Right lung (tissue), 5 donors: ENCODE data around the gene PORCN. TPM values are rescaled to one million over a fixed set of nuclear protein-coding genes. Genes with fewer than 3 reads are reported as not detected.

Source experiments
- DNase-seq, 2 donors: peaks; one replicate each; pipeline ENCODE4 v3.0.0-alpha.2; 2013
- polyA plus RNA-seq, 5 donors: library from polyadenylated mRNA; unstranded; fragments of 120-200 nt; gene quantifications; one replicate each; pipeline versions ENCODE4 v1.2.1 to v1.2.3, GENCODE V29; 2013; ENCODE audit warnings: inconsistent platforms in 1 of 5, low replicate concordance in 1 of 5; ENCODE audit not compliant: insufficient read length in 5 of 5, insufficient read depth in 1 of 5

Gene PORCN
- polyA plus RNA-seq, 5 donors = 6.2 to 9.9 (median 8.9) TPM

GRCh38 chrX:48475774-48476577 is 32.8 kb upstream of the PORCN start, which contains the start of gene FTSJ1:
Gene FTSJ1 (plus strand): TSS chrX:48476199. CDS start chrX:48478048, 1,849 bp downstream.
- peak; percentile 84 to 85 for DNase-seq

- no peak for DNase-seq
These were observed 31.9 kb upstream of the PORCN start for GRCh38 chrX:48476919-48477318.

- DNase-seq = no peak
These were observed 30.6 kb upstream of the PORCN start for GRCh38 chrX:48477960-48478755.

- DNase-seq = no peak
These were observed 30.0 kb upstream of the PORCN start for GRCh38 chrX:48478806-48479205.

- DNase-seq = no peak
These were observed 28.6 kb upstream of the PORCN start for GRCh38 chrX:48480142-48480541.

- DNase-seq = no peak
These were observed 28.2 kb upstream of the PORCN start for GRCh38 chrX:48480583-48480982.

- no peak for DNase-seq
These were observed 26.3 kb upstream of the PORCN start for GRCh38 chrX:48482526-48482925.

- DNase-seq = no peak
These were observed 21.4 kb upstream of the PORCN start for GRCh38 chrX:48487362-48487798.

- no peak for DNase-seq
These were observed 20.8 kb upstream of the PORCN start for GRCh38 chrX:48488034-48488433.

GRCh38 chrX:48489296-48489695 is 19.5 kb upstream of the PORCN start:
- no peak for DNase-seq

GRCh38 chrX:48489892-48490291 is 18.9 kb upstream of the PORCN start:
- DNase-seq = no peak

- no peak for DNase-seq
These were observed 18.1 kb upstream of the PORCN start for GRCh38 chrX:48490661-48491060.

- DNase-seq = no peak
These were observed 17.0 kb upstream of the PORCN start for GRCh38 chrX:48491809-48492208.

GRCh38 chrX:48492293-48492910 is 16.4 kb upstream of the PORCN start:
- DNase-seq = no peak

- DNase-seq = no peak
These were observed 14.9 kb upstream of the PORCN start for GRCh38 chrX:48493890-48494364.

GRCh38 chrX:48496660-48497059 is 12.1 kb upstream of the PORCN start:
- no peak for DNase-seq

GRCh38 chrX:48497871-48498270 is 10.9 kb upstream of the PORCN start:
- no peak for DNase-seq

- no peak for DNase-seq
These were observed 10.4 kb upstream of the PORCN start for GRCh38 chrX:48498374-48498809.

- no peak for DNase-seq
These were observed 4.5 kb upstream of the PORCN start for GRCh38 chrX:48504261-48504660.

GRCh38 chrX:48505481-48505880 is 3.3 kb upstream of the PORCN start:
- DNase-seq = no peak

GRCh38 chrX:48507246-48507645 is 1.5 kb upstream of the PORCN start:
- DNase-seq = no peak

- DNase-seq = no peak
These were observed 426 bp downstream of the PORCN start for GRCh38 chrX:48509245-48509590.
